ES-I3 (cell line): ENCODE results near the gene DDX20.

Experiments
- H3K36me3 ChIP-seq: 2 replicates; pipeline ENCODE4 v1.6.1; 2013; ENCODE audit warnings: mild to moderate bottlenecking, low read length, control low read depth, moderate library complexity; ENCODE audit not compliant: insufficient read depth
- H3K4me1 ChIP-seq: 2 replicates; pipeline ENCODE4 v1.6.1; 2013; ENCODE audit warnings: mild to moderate bottlenecking, control low read depth, low read length; ENCODE audit not compliant: insufficient read depth
- H3K9ac ChIP-seq: 2 replicates; pipeline ENCODE4 v1.6.1; 2013; ENCODE audit warnings: low read depth, mild to moderate bottlenecking, low read length, moderate library complexity
- H3K9me3 ChIP-seq: 2 replicates; pipeline ENCODE4 v1.6.1; 2013; ENCODE audit warnings: mild to moderate bottlenecking, low read length, moderate library complexity; ENCODE audit not compliant: control insufficient read depth, insufficient read depth

Gene DDX20

DNA sequence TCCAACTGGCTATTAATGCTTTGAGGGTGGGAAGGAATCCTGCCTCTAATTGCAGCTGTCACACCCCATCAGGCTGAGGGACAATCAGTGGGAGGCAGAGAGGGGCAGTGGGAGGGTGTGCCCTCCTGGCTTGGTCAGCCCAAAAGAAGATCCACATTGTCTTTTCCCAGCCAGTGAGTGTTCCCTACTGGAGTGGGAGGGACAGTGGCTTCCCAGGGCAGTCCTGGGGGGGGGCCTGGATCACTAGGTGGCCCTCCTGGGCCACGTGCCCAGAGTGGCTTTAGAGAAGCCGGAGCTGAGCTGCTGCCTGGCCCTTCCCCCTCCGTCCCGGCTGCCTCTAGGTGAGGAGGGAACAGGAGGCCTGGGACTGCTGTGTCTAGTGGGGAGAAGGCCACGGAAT, 30.5 kb upstream of the DDX20 start:
- H3K9ac ChIP-seq: no peak overlapping the region
- no peaks in the 10 kb centered on the region for H3K9me3 ChIP-seq
- H3K4me1 ChIP-seq: peaks cover 24% of the 10 kb centered on the region
- H3K36me3 ChIP-seq: no peaks in the 10 kb centered on the region

DNA sequence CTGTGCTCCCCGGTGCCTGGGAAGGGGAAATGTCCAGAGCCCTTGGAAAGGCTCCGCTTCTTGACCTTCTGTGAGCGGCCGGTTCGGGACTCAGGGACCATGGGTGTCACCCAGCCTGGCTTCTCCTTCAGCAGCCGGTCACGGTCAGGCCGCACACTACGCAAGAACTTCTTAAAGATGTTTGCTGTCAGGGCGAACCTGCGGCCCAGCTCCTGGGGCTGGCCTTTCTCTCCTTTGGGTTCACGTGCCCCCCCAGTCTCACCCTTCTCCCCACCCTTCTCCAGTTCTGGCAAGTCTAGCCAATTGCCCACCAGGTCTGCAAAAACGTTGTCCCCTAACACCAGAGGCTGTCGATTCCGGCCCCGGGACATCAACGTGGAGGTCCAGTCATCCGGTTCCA, 28.6 kb upstream of the DDX20 start:
- Histone ChIP-seq H3K9ac (no peak overlapping the region), H3K4me1 (peaks cover 16% of the 10 kb centered on the region; the same call in 1 of the 2 replicates), H3K9me3 (no peaks in the 10 kb centered on the region)

DNA sequence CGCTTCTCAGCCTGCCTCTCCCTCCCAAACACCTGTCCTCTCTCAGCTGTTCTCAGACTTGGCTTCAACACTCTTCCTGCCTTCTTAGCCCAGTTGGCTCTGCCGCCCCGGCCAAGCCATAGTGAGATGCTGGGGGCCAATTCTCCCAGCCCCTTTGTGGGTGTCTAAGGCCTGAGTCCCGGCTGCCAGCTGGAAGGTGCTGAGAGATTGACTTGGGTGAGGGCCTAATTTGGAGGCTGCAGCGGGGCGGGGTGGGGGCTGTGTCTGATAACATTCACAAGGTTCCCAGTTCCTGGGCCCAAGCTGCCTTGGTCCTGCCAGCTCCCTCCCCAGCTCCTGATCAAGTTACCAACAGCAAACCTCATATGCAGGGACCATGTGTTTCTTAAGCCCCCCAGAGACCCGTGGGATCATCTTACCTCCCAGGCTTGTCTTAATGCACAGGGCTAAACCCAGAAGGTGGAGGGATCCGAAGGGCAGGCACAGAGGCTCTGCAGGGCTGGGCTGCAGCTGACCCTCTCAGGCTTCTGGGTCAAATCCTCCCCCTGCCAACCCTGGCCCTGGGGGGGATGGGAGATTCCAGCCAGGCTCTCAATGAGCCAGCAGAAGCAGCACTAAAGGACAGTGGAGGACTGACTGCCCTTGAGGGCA, 26.3 kb upstream of the DDX20 start:
- no peaks in the 10 kb centered on the region for H3K36me3 ChIP-seq
- H3K4me1 ChIP-seq: peaks cover 26% of the 10 kb centered on the region; the same call in 1 of the 2 replicates
- no peak overlapping the region for H3K9ac ChIP-seq
- H3K9me3 ChIP-seq: no peaks in the 10 kb centered on the region

More for the DNA sequence above, 28.6 kb upstream of the DDX20 start:
- no peaks in the 10 kb centered on the region for H3K36me3 ChIP-seq

DNA sequence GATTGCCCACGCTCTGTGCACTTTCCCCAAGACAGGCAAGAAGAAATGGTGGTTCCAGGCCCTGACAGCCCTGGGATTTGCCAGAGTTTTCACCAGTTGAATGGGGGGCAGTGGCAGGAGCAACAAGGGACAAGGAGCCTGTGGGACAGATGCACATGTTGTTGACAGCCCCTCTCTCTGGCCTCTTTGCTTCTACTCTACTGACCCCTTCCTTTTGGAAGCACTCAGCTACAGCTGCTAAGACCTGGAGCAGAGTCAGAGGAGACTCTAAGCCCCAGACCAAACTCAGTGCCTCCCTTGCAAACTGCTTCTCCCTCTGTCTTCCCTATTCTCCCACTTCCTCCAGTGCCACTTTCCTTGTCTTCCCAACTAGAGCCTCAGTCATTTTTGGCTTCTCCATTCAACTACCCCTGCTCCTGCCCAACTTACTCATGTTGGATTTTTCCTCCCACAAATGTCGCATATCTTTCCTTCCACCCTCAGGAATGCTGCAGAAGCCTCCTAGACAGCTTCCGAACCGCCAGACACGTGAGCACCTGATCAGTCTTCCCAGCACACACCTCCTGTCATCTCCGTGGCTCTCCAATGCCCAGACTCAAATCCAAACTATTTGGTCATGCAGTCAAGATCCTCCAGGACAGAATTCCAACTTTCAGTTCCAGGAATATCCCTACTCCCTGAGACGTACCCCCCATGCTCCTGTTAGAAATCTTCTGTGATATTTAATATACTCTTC, 25.6 kb upstream of the DDX20 start:
- H3K9ac ChIP-seq: no peak overlapping the region
- no peaks in the 10 kb centered on the region for H3K9me3 ChIP-seq
- H3K36me3 ChIP-seq: no peaks in the 10 kb centered on the region
- H3K4me1 ChIP-seq: peaks cover 23% of the 10 kb centered on the region; the same call in 1 of the 2 replicates

DNA sequence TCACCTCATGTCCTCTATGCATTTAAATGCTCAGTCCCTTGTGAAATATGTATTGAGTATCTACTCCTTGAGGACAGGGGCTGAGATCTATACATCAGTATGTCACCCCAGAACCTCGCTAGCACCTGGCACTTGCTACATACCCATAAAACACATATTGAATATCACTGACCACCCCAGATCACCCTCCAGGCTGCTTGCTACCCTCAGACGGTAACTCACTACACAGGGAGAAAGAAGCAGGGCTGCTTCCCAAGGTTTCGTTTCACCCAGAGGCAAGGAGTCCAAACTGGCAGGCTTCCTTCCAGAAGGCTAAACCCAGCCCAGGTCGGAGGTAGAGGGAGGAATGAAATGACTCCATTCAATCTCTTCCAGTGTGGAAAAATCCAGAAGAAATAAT, 25.0 kb upstream of the DDX20 start:
- Histone ChIP-seq H3K4me1 (peaks cover 26% of the 10 kb centered on the region), H3K9me3 (no peaks in the 10 kb centered on the region), H3K9ac (no peak overlapping the region), H3K36me3 (no peaks in the 10 kb centered on the region)

DNA sequence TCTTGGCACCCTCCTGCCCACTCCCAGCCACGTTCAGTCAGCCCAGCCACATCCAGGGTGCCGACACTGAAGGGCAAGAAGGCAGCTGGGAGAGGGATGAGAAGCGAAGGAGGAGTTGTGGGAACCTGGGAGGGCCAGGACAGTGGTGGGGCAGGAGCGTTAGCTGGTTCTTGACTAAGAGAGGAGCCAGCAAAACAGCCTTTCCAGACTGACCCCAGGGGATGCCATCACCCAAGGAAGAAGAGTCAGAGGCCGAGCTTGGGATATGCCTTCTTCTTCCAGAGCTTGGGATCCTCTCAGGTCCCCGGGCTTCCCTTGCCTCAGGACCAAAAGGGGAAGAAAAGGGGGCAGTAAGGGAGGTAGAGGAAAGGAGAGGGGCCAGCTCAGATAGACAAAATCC, 23.7 kb upstream of the DDX20 start:
- Histone ChIP-seq H3K4me1 (peaks cover 32% of the 10 kb centered on the region), H3K36me3 (no peaks in the 10 kb centered on the region; the same call in 1 of the 2 replicates), H3K9me3 (no peaks in the 10 kb centered on the region), H3K9ac (no peak overlapping the region)

DNA sequence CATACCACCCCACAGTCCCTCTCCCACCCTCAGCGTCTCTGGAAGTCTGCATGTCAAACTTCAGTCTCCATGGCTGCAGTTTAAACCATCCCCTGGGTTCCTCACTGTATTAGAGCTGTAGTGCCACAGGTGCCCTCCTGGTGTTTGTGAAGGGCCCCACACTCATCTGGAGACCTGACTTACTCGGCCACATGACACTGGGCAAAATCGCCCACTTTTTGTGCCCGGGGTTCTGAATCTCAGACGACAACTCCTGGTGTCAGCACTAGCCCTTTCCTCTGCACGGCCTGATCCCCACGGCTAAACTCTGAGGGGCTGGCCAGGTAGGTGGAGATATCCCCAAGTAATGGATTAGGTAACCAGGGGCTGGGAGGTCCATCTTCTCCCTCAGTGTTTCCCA, 23.0 kb upstream of the DDX20 start:
- peaks cover 40% of the 10 kb centered on the region for H3K4me1 ChIP-seq
- no peaks in the 10 kb centered on the region; the same call in 1 of the 2 replicates for H3K36me3 ChIP-seq
- H3K9ac ChIP-seq: no peak overlapping the region
- H3K9me3 ChIP-seq: no peaks in the 10 kb centered on the region

DNA sequence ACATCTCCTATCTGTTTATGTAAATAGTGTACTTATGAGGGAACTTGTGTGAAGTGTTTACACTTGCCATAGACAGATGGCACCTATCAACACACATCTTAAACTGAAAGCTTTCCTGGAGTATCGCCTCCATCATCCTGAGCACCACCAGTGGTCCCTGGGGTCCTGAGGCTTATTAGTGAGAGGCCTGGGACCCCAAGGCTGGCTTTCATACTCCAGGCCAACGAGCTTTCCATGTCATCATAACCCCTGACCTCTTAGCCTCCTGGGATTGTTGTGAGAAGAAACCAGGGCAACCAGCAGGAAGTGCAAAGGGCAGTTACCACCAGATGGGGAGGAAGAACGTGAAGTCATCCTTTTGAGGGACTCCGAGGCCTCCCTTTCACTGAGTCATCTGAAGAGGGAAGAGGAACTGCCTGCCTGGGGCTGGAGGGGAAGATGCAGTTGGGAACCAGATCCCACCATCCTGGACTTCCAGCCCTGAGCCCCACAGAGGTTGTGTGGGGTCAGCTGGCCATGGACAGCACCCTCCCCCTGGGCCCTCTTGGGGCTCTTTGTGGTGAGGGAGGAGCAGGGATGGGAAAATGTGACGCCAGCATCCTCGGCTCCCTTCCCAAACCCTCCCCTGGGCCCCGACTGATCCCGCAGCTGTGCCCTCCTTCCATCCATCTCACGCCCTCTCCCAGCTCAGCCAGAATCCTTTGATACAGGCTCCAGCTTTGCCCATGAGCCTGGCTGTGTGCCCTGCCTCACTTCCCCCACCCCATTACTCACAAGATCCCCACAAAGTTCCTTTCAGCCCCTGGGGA, 22.3 kb upstream of the DDX20 start:
- Histone ChIP-seq H3K4me1 (peaks cover 42% of the 10 kb centered on the region), H3K9ac (no peak overlapping the region), H3K9me3 (no peaks in the 10 kb centered on the region)

DNA sequence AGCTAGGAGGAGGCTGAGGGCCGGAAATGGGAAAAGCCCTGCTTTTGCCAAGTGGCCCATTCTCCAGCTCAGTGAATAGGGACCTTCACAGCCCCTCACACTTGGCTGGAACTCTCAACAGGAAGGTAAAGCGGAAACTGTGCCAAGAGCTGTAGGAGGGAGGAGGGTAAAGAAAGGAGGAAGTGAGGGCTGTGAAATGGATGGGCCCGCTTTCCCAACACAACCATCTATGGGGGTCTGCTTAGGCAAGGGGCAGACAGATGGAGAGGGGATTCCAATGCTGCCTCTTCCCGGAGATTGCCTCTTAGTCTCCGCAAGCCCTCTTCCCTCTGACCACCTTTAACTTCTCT, 21.7 kb upstream of the DDX20 start:
- H3K9me3 ChIP-seq: no peaks in the 10 kb centered on the region
- no peaks in the 10 kb centered on the region; the same call in 1 of the 2 replicates for H3K36me3 ChIP-seq
- H3K9ac ChIP-seq: no peak overlapping the region
- H3K4me1 ChIP-seq: peaks cover 42% of the 10 kb centered on the region

More for the DNA sequence above, 22.3 kb upstream of the DDX20 start:
- H3K36me3 ChIP-seq: no peaks in the 10 kb centered on the region; the same call in 1 of the 2 replicates

DNA sequence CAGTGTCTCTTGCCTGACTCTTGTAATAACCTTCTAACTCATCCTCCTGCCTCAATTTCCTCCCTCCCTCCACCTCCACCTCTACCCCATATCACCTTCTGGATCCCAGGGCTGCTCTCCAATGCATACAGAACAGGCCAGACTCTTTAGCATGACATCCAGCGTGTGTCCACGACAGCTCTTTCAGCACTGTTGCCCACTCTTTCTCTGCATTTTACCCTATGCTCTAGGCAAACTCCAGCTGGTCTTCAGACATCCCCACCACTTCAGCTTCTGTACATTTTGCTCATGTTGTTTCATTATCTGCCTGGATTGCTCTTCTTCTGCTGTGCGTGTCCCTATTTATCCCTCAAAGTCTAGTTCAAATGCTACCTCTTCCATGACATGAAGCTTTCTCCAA, 21.3 kb upstream of the DDX20 start:
- H3K9me3 ChIP-seq: no peaks in the 10 kb centered on the region
- H3K4me1 ChIP-seq: peaks cover 42% of the 10 kb centered on the region
- H3K36me3 ChIP-seq: no peaks in the 10 kb centered on the region; the same call in 1 of the 2 replicates
- no peak overlapping the region for H3K9ac ChIP-seq

DNA sequence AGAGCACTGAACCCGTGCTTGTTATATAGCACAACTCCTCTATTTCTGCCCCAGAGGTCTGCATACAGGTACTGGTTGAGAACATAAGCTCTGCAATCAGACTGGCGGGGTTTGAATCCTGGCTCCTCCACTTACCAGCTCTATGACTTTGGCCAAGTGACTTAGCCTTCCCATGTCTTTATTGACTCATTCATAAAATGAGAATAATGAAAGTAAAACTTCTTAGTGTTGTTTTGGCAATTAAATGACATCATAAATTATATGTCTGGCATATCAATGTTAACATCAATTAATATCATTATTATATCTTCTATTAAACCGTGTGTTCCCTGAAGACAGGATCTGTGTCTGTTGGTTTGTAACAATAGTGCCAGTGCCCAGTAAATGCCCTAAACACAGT, 20.8 kb upstream of the DDX20 start:
- H3K9me3 ChIP-seq: no peaks in the 10 kb centered on the region
- peaks cover 42% of the 10 kb centered on the region for H3K4me1 ChIP-seq
- no peak overlapping the region for H3K9ac ChIP-seq
- no peaks in the 10 kb centered on the region; the same call in 1 of the 2 replicates for H3K36me3 ChIP-seq

DNA sequence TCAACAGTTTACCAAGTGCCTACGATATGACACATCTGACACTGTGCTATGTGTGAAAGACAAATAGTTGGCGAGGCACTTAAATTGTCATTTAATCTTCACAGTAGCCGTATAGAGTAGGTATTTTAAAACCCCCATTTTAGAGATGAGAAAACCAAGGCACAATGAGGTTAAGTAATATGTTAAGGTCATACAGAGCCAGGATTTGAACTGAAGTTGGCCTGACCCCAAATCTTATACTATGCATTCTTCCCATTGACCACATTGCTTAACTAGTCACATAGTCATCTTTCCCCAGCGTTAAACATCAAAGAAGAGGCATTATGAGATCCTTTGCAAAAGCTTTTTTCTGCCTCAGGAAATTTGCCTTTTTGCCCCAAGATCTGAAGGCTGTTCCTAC, 20.4 kb upstream of the DDX20 start:
- Histone ChIP-seq H3K4me1 (peaks cover 39% of the 10 kb centered on the region), H3K36me3 (no peaks in the 10 kb centered on the region; the same call in 1 of the 2 replicates), H3K9ac (no peak overlapping the region), H3K9me3 (no peaks in the 10 kb centered on the region)

DNA sequence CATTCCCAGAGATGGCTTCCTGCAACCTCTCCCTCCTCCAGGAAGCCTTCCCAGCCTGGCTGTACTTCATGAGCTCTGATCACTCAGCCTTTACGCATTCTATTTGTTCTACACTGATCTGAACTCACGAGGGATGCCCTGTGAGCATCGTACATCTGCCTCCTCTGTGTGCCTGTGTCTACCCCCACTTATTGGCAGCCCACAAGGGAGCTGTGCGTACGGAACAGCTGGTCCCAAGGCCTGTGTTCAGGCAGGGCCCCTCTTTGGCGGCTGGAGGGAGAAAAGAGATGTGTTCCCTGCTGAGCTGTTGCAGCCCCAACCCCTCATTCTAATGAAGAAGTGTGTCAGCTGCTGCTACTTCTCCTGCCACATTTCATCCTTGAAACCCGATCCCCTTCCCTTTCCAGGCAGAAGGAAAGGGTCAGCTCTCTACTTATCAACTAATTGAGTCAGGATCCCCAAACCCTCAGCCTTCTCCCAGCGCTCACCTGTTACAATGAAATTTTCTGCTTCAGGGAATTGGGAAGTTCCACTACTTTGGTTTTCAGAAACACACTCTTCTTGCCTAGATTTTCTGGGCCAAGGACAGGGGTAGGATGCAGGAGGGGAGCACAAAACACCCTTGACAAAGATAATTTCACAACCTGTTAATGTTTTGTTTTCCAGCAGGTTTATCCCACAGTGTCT, 19.7 kb upstream of the DDX20 start:
- H3K9ac ChIP-seq: no peak overlapping the region
- no peaks in the 10 kb centered on the region; the same call in 1 of the 2 replicates for H3K36me3 ChIP-seq
- H3K9me3 ChIP-seq: no peaks in the 10 kb centered on the region
- H3K4me1 ChIP-seq: peaks cover 39% of the 10 kb centered on the region
